ENCODE data around the gene MBOAT1.
A peak's percentile ranks its signal among the peaks of the same experiment; 100 is the strongest.

Gene MBOAT1

DNA sequence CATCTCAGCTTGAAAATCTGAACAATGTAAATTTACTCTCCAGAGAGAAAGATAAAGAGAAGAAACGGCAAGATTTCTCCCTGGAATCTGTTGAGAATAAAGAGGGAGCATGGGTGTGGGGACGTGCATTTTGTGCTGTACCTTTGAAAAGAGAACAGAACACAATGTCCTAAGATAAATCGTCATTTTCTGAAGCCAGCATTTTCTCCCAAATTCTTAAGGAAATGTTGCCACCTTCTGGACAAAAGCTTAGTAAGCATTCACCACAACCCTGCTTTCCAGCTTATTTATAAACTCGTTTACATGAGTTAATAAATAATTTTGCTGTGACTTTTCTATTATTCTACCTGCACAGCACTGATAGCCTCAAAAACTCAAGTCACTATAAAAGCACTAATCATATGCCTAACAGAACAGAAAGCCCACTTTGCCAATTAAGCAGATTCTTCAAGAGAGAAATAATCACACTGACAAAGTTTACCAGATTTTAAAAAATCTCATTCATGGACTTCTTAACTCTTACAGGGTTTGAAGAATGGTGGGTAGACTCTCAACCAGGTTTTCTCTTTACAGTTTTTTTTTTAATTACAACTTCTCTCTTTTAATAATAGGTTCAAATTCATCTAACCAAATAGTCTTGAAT lies 155.8 kb downstream of the MBOAT1 start:
- TF ChIP-seq, protein P1, sequence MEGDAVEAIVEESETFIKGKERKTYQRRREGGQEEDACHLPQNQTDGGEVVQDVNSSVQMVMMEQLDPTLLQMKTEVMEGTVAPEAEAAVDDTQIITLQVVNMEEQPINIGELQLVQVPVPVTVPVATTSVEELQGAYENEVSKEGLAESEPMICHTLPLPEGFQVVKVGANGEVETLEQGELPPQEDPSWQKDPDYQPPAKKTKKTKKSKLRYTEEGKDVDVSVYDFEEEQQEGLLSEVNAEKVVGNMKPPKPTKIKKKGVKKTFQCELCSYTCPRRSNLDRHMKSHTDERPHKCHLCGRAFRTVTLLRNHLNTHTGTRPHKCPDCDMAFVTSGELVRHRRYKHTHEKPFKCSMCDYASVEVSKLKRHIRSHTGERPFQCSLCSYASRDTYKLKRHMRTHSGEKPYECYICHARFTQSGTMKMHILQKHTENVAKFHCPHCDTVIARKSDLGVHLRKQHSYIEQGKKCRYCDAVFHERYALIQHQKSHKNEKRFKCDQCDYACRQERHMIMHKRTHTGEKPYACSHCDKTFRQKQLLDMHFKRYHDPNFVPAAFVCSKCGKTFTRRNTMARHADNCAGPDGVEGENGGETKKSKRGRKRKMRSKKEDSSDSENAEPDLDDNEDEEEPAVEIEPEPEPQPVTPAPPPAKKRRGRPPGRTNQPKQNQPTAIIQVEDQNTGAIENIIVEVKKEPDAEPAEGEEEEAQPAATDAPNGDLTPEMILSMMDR (IDR thresholded peaks at IDR 0.05; ENCODE audit: extremely low read depth, missing control alignments) = peak; percentile 18
- no peak for DNase-seq (ENCODE audit: low spot score)

DNA sequence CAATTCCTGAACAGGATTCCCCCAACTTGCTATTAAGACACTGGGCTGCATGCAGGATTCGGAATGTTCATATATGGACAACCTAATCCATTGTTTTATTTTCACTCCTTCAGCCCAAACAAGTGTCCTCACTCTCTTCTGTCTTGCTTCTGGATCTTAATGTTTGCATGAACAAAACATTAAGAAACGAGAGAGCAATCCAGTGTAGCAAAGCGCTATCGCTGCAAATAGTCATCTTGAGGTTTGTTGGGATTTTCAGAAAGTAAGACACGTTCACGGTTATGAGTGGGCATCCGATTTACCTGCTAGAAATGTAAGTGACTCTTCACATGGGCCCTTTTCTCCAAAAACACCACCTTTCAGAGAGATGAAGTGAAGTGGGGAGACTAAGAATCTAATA lies 156.4 kb downstream of the MBOAT1 start:
- TF ChIP-seq, protein P1 (IDR thresholded peaks at IDR 0.05; ENCODE audit: extremely low read depth, missing control alignments) = no peak
- no peak for DNase-seq (ENCODE audit: low spot score)
